Activated naive CD8-positive, alpha-beta T cell treated with anti-CD3 and anti-CD28 coated beads for 36 hours (primary cell): ENCODE results near the gene CCNY. TPM values are rescaled to one million over a fixed set of nuclear protein-coding genes. Genes with fewer than 3 reads are reported as not detected.
A peak's percentile ranks its signal among the peaks of the same experiment; 100 is the strongest.

Experiments used
- DNase-seq: peaks from one replicate; pipeline ENCODE4 v3.0.0; 2021
- H3K27ac Mint-ChIP-seq: one replicate; pipeline ENCODE4 v1.8.0; 2022; ENCODE audit warnings: mild to moderate bottlenecking, moderate library complexity, mixed read lengths
- H3K27me3 Mint-ChIP-seq: one replicate; pipeline ENCODE4 v1.8.0; 2022; ENCODE audit warnings: mild to moderate bottlenecking, mixed read lengths
- H3K36me3 Mint-ChIP-seq: one replicate; pipeline ENCODE4 v1.8.0; 2021; ENCODE audit warnings: mild to moderate bottlenecking, mixed read lengths
- H3K4me1 Mint-ChIP-seq: one replicate; pipeline ENCODE4 v1.8.0; 2021; ENCODE audit warnings: mixed read lengths
- H3K4me3 Mint-ChIP-seq: one replicate; pipeline ENCODE4 v1.8.0; 2022; ENCODE audit warnings: mild to moderate bottlenecking, moderate library complexity, mixed read lengths
- H3K9me3 Mint-ChIP-seq: one replicate; pipeline ENCODE4 v1.8.0; 2022; ENCODE audit warnings: mixed read lengths
- total RNA-seq, 2 experiments: library from RNA; stranded (reverse); gene quantifications; one replicate each; pipeline ENCODE4 v1.2.3, GENCODE V29; 2021

CCNY gene
- total RNA-seq, 2 experiments from 2014 or later, result 52.1 to 55.2 TPM

- H3K4me3 Mint-ChIP-seq, result no peak overlapping the region
- no peak for DNase-seq
- peaks cover 17% of the 10 kb centered on the region for H3K4me1 Mint-ChIP-seq
- H3K27me3 Mint-ChIP-seq, result no peaks in the 10 kb centered on the region
- H3K36me3 Mint-ChIP-seq, result peaks cover 19% of the 10 kb centered on the region
- peaks cover 2% of the 10 kb centered on the region for H3K9me3 Mint-ChIP-seq
- no peak overlapping the region for H3K27ac Mint-ChIP-seq
Measured at GRCh38 chr10:35545079-35545657, 208.9 kb downstream of the CCNY start.

GRCh38 chr10:35545878-35546590, 209.7 kb downstream of the CCNY start:
- H3K4me3 Mint-ChIP-seq, result no peak overlapping the region
- peaks cover 2% of the 10 kb centered on the region for H3K9me3 Mint-ChIP-seq
- no peak for DNase-seq
- peaks cover 16% of the 10 kb centered on the region for H3K36me3 Mint-ChIP-seq
- no peaks in the 10 kb centered on the region for H3K27me3 Mint-ChIP-seq
- H3K27ac Mint-ChIP-seq, result no peak overlapping the region
- H3K4me1 Mint-ChIP-seq, result peaks cover 9% of the 10 kb centered on the region

GRCh38 chr10:35546824-35547225, 210.5 kb downstream of the CCNY start:
- Mint-ChIP-seq H3K4me3 (no peak overlapping the region), H3K9me3 (peaks cover 2% of the 10 kb centered on the region), H3K4me1 (peaks cover 5% of the 10 kb centered on the region), H3K36me3 (peaks cover 12% of the 10 kb centered on the region), H3K27me3 (no peaks in the 10 kb centered on the region), H3K27ac (no peak overlapping the region)
- no peak for DNase-seq

- no peak overlapping the region for H3K27ac Mint-ChIP-seq
- DNase-seq, result no peak
- H3K4me1 Mint-ChIP-seq, result peaks cover 5% of the 10 kb centered on the region
- peaks cover 9% of the 10 kb centered on the region for H3K36me3 Mint-ChIP-seq
- H3K4me3 Mint-ChIP-seq, result no peak overlapping the region
- H3K27me3 Mint-ChIP-seq, result no peaks in the 10 kb centered on the region
- no peaks in the 10 kb centered on the region for H3K9me3 Mint-ChIP-seq
Measured at GRCh38 chr10:35552650-35553342, 216.5 kb downstream of the CCNY start.

- Mint-ChIP-seq H3K4me3 (no peak overlapping the region), H3K27ac (no peak overlapping the region), H3K4me1 (peaks cover 5% of the 10 kb centered on the region), H3K36me3 (peaks cover 9% of the 10 kb centered on the region), H3K9me3 (no peaks in the 10 kb centered on the region), H3K27me3 (no peaks in the 10 kb centered on the region)
- no peak for DNase-seq
Measured at GRCh38 chr10:35554036-35554435, 217.7 kb downstream of the CCNY start.

- no peaks in the 10 kb centered on the region for H3K27me3 Mint-ChIP-seq
- H3K9me3 Mint-ChIP-seq, result no peaks in the 10 kb centered on the region
- no peak overlapping the region for H3K27ac Mint-ChIP-seq
- H3K36me3 Mint-ChIP-seq, result peaks cover 9% of the 10 kb centered on the region
- DNase-seq, result no peak
- H3K4me3 Mint-ChIP-seq, result no peak overlapping the region
- H3K4me1 Mint-ChIP-seq, result peaks cover 5% of the 10 kb centered on the region
Measured at GRCh38 chr10:35554461-35555056, 218.2 kb downstream of the CCNY start.

GRCh38 chr10:35555962-35556930, 219.9 kb downstream of the CCNY start:
- peaks cover 5% of the 10 kb centered on the region for H3K4me1 Mint-ChIP-seq
- DNase-seq, result no peak
- no peaks in the 10 kb centered on the region for H3K27me3 Mint-ChIP-seq
- peaks cover 4% of the 10 kb centered on the region for H3K36me3 Mint-ChIP-seq
- no peaks in the 10 kb centered on the region for H3K9me3 Mint-ChIP-seq
- H3K27ac Mint-ChIP-seq, result no peak overlapping the region
- H3K4me3 Mint-ChIP-seq, result no peak overlapping the region

GRCh38 chr10:35558276-35558675, 222.0 kb downstream of the CCNY start:
- no peaks in the 10 kb centered on the region for H3K9me3 Mint-ChIP-seq
- H3K4me1 Mint-ChIP-seq, result peaks cover 4% of the 10 kb centered on the region
- H3K27ac Mint-ChIP-seq, result no peak overlapping the region
- no peak overlapping the region for H3K4me3 Mint-ChIP-seq
- H3K27me3 Mint-ChIP-seq, result no peaks in the 10 kb centered on the region
- no peak for DNase-seq
- peaks cover 10% of the 10 kb centered on the region for H3K36me3 Mint-ChIP-seq

GRCh38 chr10:35559416-35559815, 223.1 kb downstream of the CCNY start:
- no peak for DNase-seq
- Mint-ChIP-seq H3K4me3 (no peak overlapping the region), H3K4me1 (peaks cover 3% of the 10 kb centered on the region), H3K9me3 (no peaks in the 10 kb centered on the region), H3K27ac (no peak overlapping the region), H3K36me3 (peaks cover 8% of the 10 kb centered on the region), H3K27me3 (no peaks in the 10 kb centered on the region)

- Mint-ChIP-seq H3K27me3 (no peaks in the 10 kb centered on the region), H3K27ac (no peak overlapping the region), H3K36me3 (peaks cover 14% of the 10 kb centered on the region), H3K4me3 (no peak overlapping the region), H3K9me3 (no peaks in the 10 kb centered on the region), H3K4me1 (no peaks in the 10 kb centered on the region)
- no peak for DNase-seq
Measured at GRCh38 chr10:35561715-35562114, 225.4 kb downstream of the CCNY start.

GRCh38 chr10:35562427-35562826, 226.1 kb downstream of the CCNY start:
- Mint-ChIP-seq H3K4me1 (no peaks in the 10 kb centered on the region), H3K9me3 (no peaks in the 10 kb centered on the region), H3K36me3 (peaks cover 13% of the 10 kb centered on the region), H3K27ac (no peak overlapping the region), H3K27me3 (no peaks in the 10 kb centered on the region), H3K4me3 (no peak overlapping the region)
- DNase-seq, result no peak

GRCh38 chr10:35563261-35563891, 227.1 kb downstream of the CCNY start:
- no peaks in the 10 kb centered on the region for H3K9me3 Mint-ChIP-seq
- H3K27me3 Mint-ChIP-seq, result no peaks in the 10 kb centered on the region
- peak; percentile 41 for DNase-seq
- no peaks in the 10 kb centered on the region for H3K4me1 Mint-ChIP-seq
- H3K36me3 Mint-ChIP-seq, result peaks cover 13% of the 10 kb centered on the region
- no peak overlapping the region for H3K4me3 Mint-ChIP-seq
- H3K27ac Mint-ChIP-seq, result no peak overlapping the region

- Mint-ChIP-seq H3K27ac (no peak overlapping the region), H3K4me1 (no peaks in the 10 kb centered on the region), H3K36me3 (peaks cover 13% of the 10 kb centered on the region), H3K27me3 (no peaks in the 10 kb centered on the region), H3K9me3 (no peaks in the 10 kb centered on the region), H3K4me3 (no peak overlapping the region)
- DNase-seq, result no peak
Measured at GRCh38 chr10:35564341-35564968, 228.1 kb downstream of the CCNY start.

- H3K4me3 Mint-ChIP-seq, result no peak overlapping the region
- no peaks in the 10 kb centered on the region for H3K9me3 Mint-ChIP-seq
- H3K27me3 Mint-ChIP-seq, result no peaks in the 10 kb centered on the region
- H3K4me1 Mint-ChIP-seq, result no peaks in the 10 kb centered on the region
- peaks cover 16% of the 10 kb centered on the region for H3K36me3 Mint-ChIP-seq
- H3K27ac Mint-ChIP-seq, result no peak overlapping the region
- DNase-seq, result no peak
Measured at GRCh38 chr10:35565602-35566081, 229.3 kb downstream of the CCNY start.
